Measurements from ENCODE around the gene PDP2.
A peak's percentile ranks its signal among the peaks of the same experiment; 100 is the strongest.

PDP2 gene

GRCh38 chr16:66923247-66923731, 43.0 kb downstream of the PDP2 start:
- ChIA-PET CTCF (interaction anchor here (1.4 to 6.0 kb wide), 3 partner anchors 13 to 28 kb away, joined by 3 to 115 read pairs (median 8); no protein-coding TSS in a partner anchor), POLR2A (no interaction called here)

GRCh38 chr16:66923866-66924265, 43.6 kb downstream of the PDP2 start:
- CTCF ChIA-PET: interaction anchor here (1.4 to 6.0 kb wide), 2 partner anchors 13 to 28 kb away, joined by 3 to 115 read pairs; no protein-coding TSS in a partner anchor
- TF ChIP-seq CTCF (IDR thresholded peaks at IDR 0.05; ENCODE audit: control extremely low read depth, extremely low read depth, low read depth, missing control alignments): no peak
- no peak for DNase-seq (ENCODE audit: extremely low spot score)
- POLR2A ChIA-PET: no interaction called here

More at GRCh38 chr16:66923247-66923731, 43.0 kb downstream of the PDP2 start:
- no peak for DNase-seq (ENCODE audit: extremely low spot score)
- TF ChIP-seq CTCF (IDR thresholded peaks at IDR 0.05; ENCODE audit: control extremely low read depth, extremely low read depth, low read depth, missing control alignments): no peak

- DNase-seq (ENCODE audit: extremely low spot score): peak; percentile 83
- peak; percentile 60 for TF ChIP-seq CTCF (IDR thresholded peaks at IDR 0.05; ENCODE audit: control extremely low read depth, extremely low read depth, low read depth, missing control alignments)
- CTCF ChIA-PET: interaction anchor here (0.6 to 6.0 kb wide), 6 partner anchors 11 to 44 kb away, joined by 3 to 115 read pairs (median 3); partner anchors contain the start of gene PDP2
- POLR2A ChIA-PET: no interaction called here
Observed at GRCh38 chr16:66924527-66925321, 44.4 kb downstream of the PDP2 start.

GRCh38 chr16:66925322-66925840, 45.1 kb downstream of the PDP2 start, which contains the start of gene RRAD:
TSS of gene RRAD (minus strand) at chr16:66925535. CDS start at chr16:66925179, 356 bp downstream.
- ChIA-PET CTCF (interaction anchor here (1.0 to 6.0 kb wide), 5 partner anchors 13 to 95 kb away, joined by 3 to 115 read pairs (median 5); partner anchors contain the start of gene NAE1), POLR2A (interaction anchor here (0.6 kb wide), 1 partner anchor 34 kb away, joined by 3 read pairs; no protein-coding TSS in a partner anchor)
- DNase-seq (ENCODE audit: extremely low spot score): no peak
- no peak for TF ChIP-seq CTCF (IDR thresholded peaks at IDR 0.05; ENCODE audit: control extremely low read depth, extremely low read depth, low read depth, missing control alignments)

GRCh38 chr16:66926171-66926947, 46.0 kb downstream of the PDP2 start:
- no peak for DNase-seq (ENCODE audit: extremely low spot score)
- POLR2A ChIA-PET: interaction anchor here (0.6 to 0.7 kb wide), 2 partner anchors 35 to 450 kb away, joined by 3 read pairs; no protein-coding TSS in a partner anchor
- no peak for TF ChIP-seq CTCF (IDR thresholded peaks at IDR 0.05; ENCODE audit: control extremely low read depth, extremely low read depth, low read depth, missing control alignments)
- CTCF ChIA-PET: interaction anchor here (1.0 to 6.0 kb wide), 11 partner anchors 8 to 318 kb away, joined by 3 to 115 read pairs (median 5); partner anchors contain the start of genes CDH16 and NAE1

All from GM10248 (cell line).